GM12878 (cell line): ENCODE measurements around the gene TNFAIP8L1. TPM values are rescaled to one million over a fixed set of nuclear protein-coding genes. Genes with fewer than 3 reads are reported as not detected.

ENCODE experiments used
- ATF3 ChIP-seq: IDR thresholded peaks from 2 replicates; pipeline ENCODE4 v1.6.1; 2011; ENCODE audit warnings: low read depth, mild to moderate bottlenecking, low read length, moderate library complexity, borderline replicate concordance; ENCODE audit errors: extremely low read depth
- ATF7 ChIP-seq: fragments of 450-650 bp; IDR thresholded peaks from 2 replicates; pipeline ENCODE4 v1.6.1; 2016; ENCODE audit warnings: low read depth, mild to moderate bottlenecking
- CBFB ChIP-seq: IDR thresholded peaks from 2 replicates; pipeline ENCODE4 v1.6.1; 2016; ENCODE audit warnings: antibody characterized with exemption, low read depth
- CHD4 ChIP-seq: fragments of 200-600 bp; sonication (generic); IDR thresholded peaks from 2 replicates; pipeline ENCODE4 v1.6.1; 2016; ENCODE audit warnings: mild to moderate bottlenecking
- DPF2 ChIP-seq: fragments of 450-650 bp; IDR thresholded peaks from 2 replicates; pipeline ENCODE4 v1.6.1; 2017; ENCODE audit warnings: mild to moderate bottlenecking
- EP300 ChIP-seq, 2 experiments: fragments of 150-350 bp in 1 of 2; IDR thresholded peaks; 2 replicates each; pipeline ENCODE4 v1.6.1; 2011 to 2012; ENCODE audit warnings: low read depth in 2 of 2, low read length in 2 of 2, borderline replicate concordance in 1 of 2, improper control_type of control experiment in 1 of 2, inconsistent platforms in 1 of 2; ENCODE audit not compliant: control insufficient read depth in 1 of 2
- IKZF1 ChIP-seq: fragments of 450-650 bp; conservative IDR thresholded peaks from 2 replicates; pipeline ENCODE4 v1.6.1; 2017; ENCODE audit warnings: antibody characterized with exemption, mild to moderate bottlenecking
- MAX ChIP-seq: IDR thresholded peaks from 2 replicates; pipeline ENCODE4 v1.6.1; 2012; ENCODE audit warnings: low read depth, low read length, improper control_type of control experiment
- MEF2B ChIP-seq: fragments of 450-650 bp; IDR thresholded peaks from 2 replicates; pipeline ENCODE4 v1.6.1; 2018; ENCODE audit warnings: mild to moderate bottlenecking, moderate library complexity; ENCODE audit not compliant: partially characterized antibody, poor library complexity, severe bottlenecking
- MXI1 ChIP-seq: fragments of 150-350 bp; IDR thresholded peaks from 2 replicates; pipeline ENCODE4 v1.6.1; 2011; ENCODE audit warnings: low read depth, mild to moderate bottlenecking, inconsistent platforms, low read length, improper control_type of control experiment
- NR2C1 ChIP-seq: fragments of 450-650 bp; IDR thresholded peaks from 2 replicates; pipeline ENCODE4 v1.6.1; 2017; ENCODE audit warnings: antibody characterized with exemption, mild to moderate bottlenecking, moderate library complexity
- NR2F1 ChIP-seq: fragments of 450-650 bp; conservative IDR thresholded peaks from 2 replicates; pipeline ENCODE4 v1.6.1; 2017; ENCODE audit warnings: mild to moderate bottlenecking
- POLR2AphosphoS2 ChIP-seq: IDR thresholded peaks from 2 replicates; pipeline ENCODE4 v1.6.1; 2011; ENCODE audit warnings: low read depth, mild to moderate bottlenecking, low read length, improper control_type of control experiment, moderate library complexity
- POLR2AphosphoS5 ChIP-seq: IDR thresholded peaks from 2 replicates; pipeline ENCODE4 v1.6.1; 2011; ENCODE audit warnings: mild to moderate bottlenecking, low read length, inconsistent platforms
- SMAD1 ChIP-seq: fragments of 450-650 bp; IDR thresholded peaks from 2 replicates; pipeline ENCODE4 v1.6.1; 2018; ENCODE audit warnings: mild to moderate bottlenecking, low read depth; ENCODE audit not compliant: partially characterized antibody
- SP1 ChIP-seq: IDR thresholded peaks from one replicate; pipeline ENCODE4 v1.6.1; 2011; ENCODE audit warnings: low read depth, low read length
- SREBF2 ChIP-seq: IDR thresholded peaks from 2 replicates; pipeline ENCODE4 v1.6.1; 2012; ENCODE audit warnings: mild to moderate bottlenecking, low read length
- TAF1 ChIP-seq: IDR thresholded peaks from 2 replicates; pipeline ENCODE4 v1.6.1; 2011; ENCODE audit warnings: mild to moderate bottlenecking, low read depth, low read length, borderline replicate concordance
- polyA plus RNA-seq, 11 experiments: library from polyadenylated mRNA; depleted of rRNA in 4 of 11; unstranded in 6 of 11; stranded (reverse) in 5 of 11; fragments of >200 nt; fragmentation: Nextera tagmentation in 4 of 11; fragmentation: Illumina TruSeq in 1 of 11; extraction: Ambion mirVana in 4 of 11; extraction: Trizol in 1 of 11; gene quantifications; 1 replicate in 1 of 11; 2 replicates in 10 of 11; pipeline versions ENCODE4 v1.2.1 to v1.2.3, GENCODE V29; 2011 to 2016; ENCODE audit warnings: inconsistent platforms in 2 of 11, missing spikeins in 2 of 11, low read depth in 1 of 11
- total RNA-seq, 4 experiments: library from RNA; depleted of rRNA in 3 of 4; stranded (reverse); fragments of >200 nt in 3 of 4; fragmentation: Illumina TruSeq in 1 of 4; extraction: Trizol in 1 of 4; gene quantifications; 2 replicates each; pipeline versions ENCODE4 v1.2.1 to v1.2.3, GENCODE V29; 2013 to 2021
- TF ChIP-seq, protein P1 (sequence below): IDR thresholded peaks from 2 replicates; pipeline ENCODE4 v1.6.1; 2012; ENCODE audit warnings: mild to moderate bottlenecking, low read depth, low read length
- TF ChIP-seq, protein P2 (sequence below): fragments of 450-650 bp; conservative IDR thresholded peaks from 2 replicates; pipeline ENCODE4 v1.6.1; 2017; ENCODE audit warnings: mild to moderate bottlenecking, moderate library complexity
- TF ChIP-seq, protein P3 (sequence below): fragments of 150-350 bp; IDR thresholded peaks from 2 replicates; pipeline ENCODE4 v1.6.1; 2016; ENCODE audit warnings: low read depth, low read length

Gene TNFAIP8L1
- total and polyA plus RNA-seq, 10 of the 15 experiments (the other 5 are each of a cell fraction or from before 2014, with no cell fraction given): 0.93 to 12.7 (median 8.6) TPM

DNA sequence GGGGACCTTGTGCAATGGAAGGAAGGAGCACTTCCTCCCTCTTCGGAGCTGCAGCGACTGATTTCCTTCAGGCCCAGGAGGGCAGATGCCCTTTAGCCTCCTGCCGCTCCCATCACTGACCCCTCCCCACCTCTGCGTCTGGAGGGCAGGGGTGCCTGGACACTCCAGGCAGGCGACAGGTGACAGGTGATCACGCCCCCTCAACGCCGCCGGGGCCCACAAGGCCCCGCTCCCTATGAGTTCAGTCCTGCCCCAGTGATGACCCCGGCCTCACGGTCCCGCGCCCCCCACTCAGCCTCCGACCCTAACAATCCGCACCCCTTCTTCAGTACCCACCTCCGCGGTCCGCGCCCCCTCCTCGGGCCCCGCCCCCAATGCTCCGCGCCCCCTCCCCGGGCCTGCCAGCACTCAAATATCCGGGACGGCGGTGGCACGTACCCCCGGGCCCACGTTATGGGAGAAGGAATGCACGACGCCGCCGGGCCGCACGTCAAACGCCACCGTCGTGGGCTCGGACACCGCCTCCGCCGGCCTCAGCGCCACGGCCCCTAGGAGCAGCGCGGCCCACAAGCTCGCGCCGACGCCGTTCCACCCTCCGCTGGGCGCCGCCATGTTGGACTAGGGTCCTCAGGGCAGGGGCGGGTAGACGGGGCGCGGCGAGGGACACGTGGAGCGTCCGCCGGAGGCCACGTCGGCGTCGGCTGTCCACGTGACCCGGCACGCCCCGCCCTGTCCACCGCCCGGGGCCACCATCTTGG is 30.6 kb downstream of the TNFAIP8L1 start, which contains the start of gene MYDGF (continued):
- TF ChIP-seq, protein P1, sequence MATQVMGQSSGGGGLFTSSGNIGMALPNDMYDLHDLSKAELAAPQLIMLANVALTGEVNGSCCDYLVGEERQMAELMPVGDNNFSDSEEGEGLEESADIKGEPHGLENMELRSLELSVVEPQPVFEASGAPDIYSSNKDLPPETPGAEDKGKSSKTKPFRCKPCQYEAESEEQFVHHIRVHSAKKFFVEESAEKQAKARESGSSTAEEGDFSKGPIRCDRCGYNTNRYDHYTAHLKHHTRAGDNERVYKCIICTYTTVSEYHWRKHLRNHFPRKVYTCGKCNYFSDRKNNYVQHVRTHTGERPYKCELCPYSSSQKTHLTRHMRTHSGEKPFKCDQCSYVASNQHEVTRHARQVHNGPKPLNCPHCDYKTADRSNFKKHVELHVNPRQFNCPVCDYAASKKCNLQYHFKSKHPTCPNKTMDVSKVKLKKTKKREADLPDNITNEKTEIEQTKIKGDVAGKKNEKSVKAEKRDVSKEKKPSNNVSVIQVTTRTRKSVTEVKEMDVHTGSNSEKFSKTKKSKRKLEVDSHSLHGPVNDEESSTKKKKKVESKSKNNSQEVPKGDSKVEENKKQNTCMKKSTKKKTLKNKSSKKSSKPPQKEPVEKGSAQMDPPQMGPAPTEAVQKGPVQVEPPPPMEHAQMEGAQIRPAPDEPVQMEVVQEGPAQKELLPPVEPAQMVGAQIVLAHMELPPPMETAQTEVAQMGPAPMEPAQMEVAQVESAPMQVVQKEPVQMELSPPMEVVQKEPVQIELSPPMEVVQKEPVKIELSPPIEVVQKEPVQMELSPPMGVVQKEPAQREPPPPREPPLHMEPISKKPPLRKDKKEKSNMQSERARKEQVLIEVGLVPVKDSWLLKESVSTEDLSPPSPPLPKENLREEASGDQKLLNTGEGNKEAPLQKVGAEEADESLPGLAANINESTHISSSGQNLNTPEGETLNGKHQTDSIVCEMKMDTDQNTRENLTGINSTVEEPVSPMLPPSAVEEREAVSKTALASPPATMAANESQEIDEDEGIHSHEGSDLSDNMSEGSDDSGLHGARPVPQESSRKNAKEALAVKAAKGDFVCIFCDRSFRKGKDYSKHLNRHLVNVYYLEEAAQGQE: no peak
- TF ChIP-seq DPF2 (no peak), ATF3 (peak; percentile 73; the same call in 1 of the 2 replicates), SREBF2 (no peak), SMAD1 (no peak), IKZF1 (peak; percentile 77), POLR2AphosphoS2 (peak; percentile 74; the same call in 1 of the 2 replicates), POLR2AphosphoS5 (peak; percentile 71; the same call in 1 of the 2 replicates), NR2C1 (peak; percentile 60), MXI1 (peak; percentile 92), MEF2B (peak; percentile 71), NR2F1 (peak; percentile 74; the same call in 1 of the 2 replicates), TAF1 (peak; percentile 90), MAX (peak; percentile 90), EP300 (IDR thresholded peaks at IDR 0.05; ENCODE audit: borderline replicate concordance in 1 of 2, control insufficient read depth in 1 of 2, low read depth in 2 of 2, low read length in 2 of 2) (no peak), CHD4 (no peak), ATF7 (no peak), SP1 (peak; percentile 75), CBFB (no peak)
- TF ChIP-seq, protein P2, sequence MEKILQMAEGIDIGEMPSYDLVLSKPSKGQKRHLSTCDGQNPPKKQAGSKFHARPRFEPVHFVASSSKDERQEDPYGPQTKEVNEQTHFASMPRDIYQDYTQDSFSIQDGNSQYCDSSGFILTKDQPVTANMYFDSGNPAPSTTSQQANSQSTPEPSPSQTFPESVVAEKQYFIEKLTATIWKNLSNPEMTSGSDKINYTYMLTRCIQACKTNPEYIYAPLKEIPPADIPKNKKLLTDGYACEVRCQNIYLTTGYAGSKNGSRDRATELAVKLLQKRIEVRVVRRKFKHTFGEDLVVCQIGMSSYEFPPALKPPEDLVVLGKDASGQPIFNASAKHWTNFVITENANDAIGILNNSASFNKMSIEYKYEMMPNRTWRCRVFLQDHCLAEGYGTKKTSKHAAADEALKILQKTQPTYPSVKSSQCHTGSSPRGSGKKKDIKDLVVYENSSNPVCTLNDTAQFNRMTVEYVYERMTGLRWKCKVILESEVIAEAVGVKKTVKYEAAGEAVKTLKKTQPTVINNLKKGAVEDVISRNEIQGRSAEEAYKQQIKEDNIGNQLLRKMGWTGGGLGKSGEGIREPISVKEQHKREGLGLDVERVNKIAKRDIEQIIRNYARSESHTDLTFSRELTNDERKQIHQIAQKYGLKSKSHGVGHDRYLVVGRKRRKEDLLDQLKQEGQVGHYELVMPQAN: peak; percentile 94
- TF ChIP-seq, protein P3, sequence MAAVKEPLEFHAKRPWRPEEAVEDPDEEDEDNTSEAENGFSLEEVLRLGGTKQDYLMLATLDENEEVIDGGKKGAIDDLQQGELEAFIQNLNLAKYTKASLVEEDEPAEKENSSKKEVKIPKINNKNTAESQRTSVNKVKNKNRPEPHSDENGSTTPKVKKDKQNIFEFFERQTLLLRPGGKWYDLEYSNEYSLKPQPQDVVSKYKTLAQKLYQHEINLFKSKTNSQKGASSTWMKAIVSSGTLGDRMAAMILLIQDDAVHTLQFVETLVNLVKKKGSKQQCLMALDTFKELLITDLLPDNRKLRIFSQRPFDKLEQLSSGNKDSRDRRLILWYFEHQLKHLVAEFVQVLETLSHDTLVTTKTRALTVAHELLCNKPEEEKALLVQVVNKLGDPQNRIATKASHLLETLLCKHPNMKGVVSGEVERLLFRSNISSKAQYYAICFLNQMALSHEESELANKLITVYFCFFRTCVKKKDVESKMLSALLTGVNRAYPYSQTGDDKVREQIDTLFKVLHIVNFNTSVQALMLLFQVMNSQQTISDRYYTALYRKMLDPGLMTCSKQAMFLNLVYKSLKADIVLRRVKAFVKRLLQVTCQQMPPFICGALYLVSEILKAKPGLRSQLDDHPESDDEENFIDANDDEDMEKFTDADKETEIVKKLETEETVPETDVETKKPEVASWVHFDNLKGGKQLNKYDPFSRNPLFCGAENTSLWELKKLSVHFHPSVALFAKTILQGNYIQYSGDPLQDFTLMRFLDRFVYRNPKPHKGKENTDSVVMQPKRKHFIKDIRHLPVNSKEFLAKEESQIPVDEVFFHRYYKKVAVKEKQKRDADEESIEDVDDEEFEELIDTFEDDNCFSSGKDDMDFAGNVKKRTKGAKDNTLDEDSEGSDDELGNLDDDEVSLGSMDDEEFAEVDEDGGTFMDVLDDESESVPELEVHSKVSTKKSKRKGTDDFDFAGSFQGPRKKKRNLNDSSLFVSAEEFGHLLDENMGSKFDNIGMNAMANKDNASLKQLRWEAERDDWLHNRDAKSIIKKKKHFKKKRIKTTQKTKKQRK: no peak
